Right lung (tissue), 5 donors: Measurements from ENCODE around the gene CHRND. TPM values are rescaled to one million over a fixed set of nuclear protein-coding genes. Genes with fewer than 3 reads are reported as not detected.

Experiments
- DNase-seq, 2 donors: peaks; one replicate each; pipeline ENCODE4 v3.0.0-alpha.2; 2013
- polyA plus RNA-seq, 5 donors: library from polyadenylated mRNA; unstranded; fragments of 120-200 nt; gene quantifications; one replicate each; pipeline versions ENCODE4 v1.2.1 to v1.2.3, GENCODE V29; 2013; ENCODE audit warnings: inconsistent platforms in 1 of 5, low replicate concordance in 1 of 5; ENCODE audit not compliant: insufficient read length in 5 of 5, insufficient read depth in 1 of 5

Gene CHRND
- polyA plus RNA-seq, 5 donors = 0.12 to 5.9 (median 0.15) TPM; not detected in 2

GRCh38 chr2:232573042-232573441, 47.1 kb downstream of the CHRND start:
- no peak for DNase-seq

DNA sequence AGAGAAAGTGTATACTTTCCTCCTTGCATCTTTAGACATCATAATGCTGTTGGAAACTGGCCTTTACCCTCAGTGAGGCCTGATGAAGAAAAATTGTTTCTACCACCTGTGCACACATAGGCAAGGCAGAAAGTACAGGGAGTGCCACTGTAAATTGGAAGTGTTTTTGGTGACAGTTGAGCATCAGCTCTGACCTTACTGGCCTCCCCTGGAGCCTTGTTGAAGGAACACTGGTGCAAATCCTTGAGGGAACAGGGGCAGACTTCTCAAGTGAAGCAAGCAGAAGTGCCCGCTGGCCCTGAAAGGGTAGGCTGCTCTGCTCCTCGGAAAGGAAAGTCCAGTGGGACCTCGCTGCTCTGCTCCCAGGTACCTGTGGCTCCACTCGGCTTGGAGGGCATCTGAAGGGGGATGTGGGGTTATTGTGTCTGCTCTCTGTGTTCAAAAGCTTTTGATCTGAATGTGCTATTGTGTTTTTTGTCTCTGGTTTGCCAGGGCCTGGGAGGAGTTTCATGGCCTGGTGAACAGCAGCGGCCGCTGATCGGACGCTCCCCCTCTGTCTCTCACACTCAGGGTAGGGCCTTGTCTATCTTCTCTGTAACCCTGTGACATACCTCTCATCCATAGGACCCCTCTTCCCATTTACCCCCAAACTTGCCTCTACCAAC, 47.9 kb downstream of the CHRND start:
- DNase-seq = no peak

- DNase-seq = no peak
These were observed 48.9 kb downstream of the CHRND start for GRCh38 chr2:232574674-232575403.

DNA sequence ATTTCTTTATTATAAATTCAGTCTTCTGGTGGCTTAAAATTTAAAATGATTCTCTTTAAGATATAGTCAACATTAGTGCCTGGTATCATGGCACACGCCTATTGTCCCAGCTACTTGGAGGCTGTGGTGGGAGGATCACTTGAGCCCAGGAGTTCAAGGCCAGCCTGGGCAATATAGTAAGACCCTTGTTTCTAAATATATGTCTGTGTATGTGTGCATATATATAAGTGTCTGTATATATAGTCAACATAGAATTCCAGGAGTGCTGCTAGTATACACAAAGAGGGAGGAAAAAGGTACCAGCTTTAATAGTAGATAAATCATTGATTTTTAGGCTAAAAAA, 49.4 kb downstream of the CHRND start:
- no peak for DNase-seq

GRCh38 chr2:232576995-232577394, 51.0 kb downstream of the CHRND start:
- no peak for DNase-seq

- no peak for DNase-seq
These were observed 51.9 kb downstream of the CHRND start for GRCh38 chr2:232577841-232578240.

DNA sequence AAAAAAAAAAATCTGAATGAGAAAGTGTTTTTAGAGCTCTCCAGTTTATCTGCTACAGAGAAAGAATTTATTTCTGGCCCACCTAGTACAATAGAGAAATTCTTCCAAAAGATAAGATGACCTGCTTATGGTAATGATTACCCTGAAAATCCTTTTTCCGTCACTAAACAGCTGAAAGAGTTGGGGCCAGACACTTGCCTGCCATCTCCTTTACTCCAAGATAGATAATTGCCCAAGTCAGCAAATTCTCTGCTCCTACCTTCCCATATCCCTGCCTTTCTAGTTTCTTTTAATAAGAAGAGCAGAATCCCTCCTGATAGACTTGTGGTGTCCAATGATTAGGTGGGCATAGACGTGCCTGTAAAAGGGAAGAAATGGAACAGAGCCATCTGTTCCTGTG, 52.7 kb downstream of the CHRND start:
- DNase-seq = no peak

DNA sequence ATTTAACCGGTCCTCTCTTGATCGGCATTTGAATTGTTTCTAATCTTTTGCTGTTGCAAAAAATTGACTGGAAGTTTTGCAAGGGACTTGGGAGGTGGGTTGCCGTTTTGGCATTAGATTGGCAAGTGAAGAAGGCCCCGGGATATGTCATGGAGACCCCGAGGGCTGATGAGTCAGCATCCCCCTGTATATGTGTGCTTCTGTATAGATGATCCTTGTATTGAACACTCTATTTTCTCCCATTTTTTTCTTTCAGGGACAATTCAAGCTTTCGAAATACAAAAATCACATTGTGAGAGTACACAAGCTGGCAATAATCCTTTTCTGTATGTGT, 54.7 kb downstream of the CHRND start:
- DNase-seq = no peak

GRCh38 chr2:232581725-232582124, 55.8 kb downstream of the CHRND start:
- DNase-seq = no peak

DNA sequence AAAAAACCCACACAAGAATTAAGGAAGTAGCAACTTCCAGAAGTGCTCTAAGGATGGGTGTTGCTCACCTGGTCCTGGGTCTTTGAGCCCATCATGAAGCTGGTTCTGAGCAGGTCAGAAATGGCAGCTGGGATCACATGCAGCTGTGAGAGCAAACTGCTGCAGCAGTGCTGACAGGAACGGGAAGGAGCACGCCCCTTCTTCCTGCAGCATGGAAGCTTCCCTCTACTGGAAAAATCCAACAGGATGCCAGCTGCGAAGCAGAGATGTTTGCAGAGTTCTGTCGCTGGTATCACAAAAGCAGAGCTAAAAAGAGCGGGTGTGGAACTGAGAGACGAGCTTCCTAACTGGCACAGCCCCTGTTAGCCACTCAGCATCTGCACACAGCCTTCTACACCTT, 58.3 kb downstream of the CHRND start:
- no peak for DNase-seq

Other genes starting within 250 kb of the CHRND start
- under 1 TPM in 2 of 5 donors, not detected in 3; 0.19 to 0.23 TPM for gene ALPP, start 147.4 kb upstream of the CHRND start, polyA plus RNA-seq
- under 1 TPM in 3 of 5 donors, not detected in 2; 0.05 to 0.12 (median 0.05) TPM for gene ALPG, start 119.3 kb upstream of the CHRND start, polyA plus RNA-seq
- not detected for gene ALPI, start 70.0 kb upstream of the CHRND start, polyA plus RNA-seq
- gene ECEL1, start 38.3 kb upstream of the CHRND start, polyA plus RNA-seq = under 1 TPM; 0.25 to 0.50 (median 0.30) TPM
- gene PRSS56, start 5.8 kb upstream of the CHRND start, polyA plus RNA-seq = under 1 TPM in 1 of 5 donors, not detected in 4; 0.13 TPM
- gene CHRNG, start 13.5 kb downstream of the CHRND start, polyA plus RNA-seq = 1 to 10 TPM in 1 of 5 donors, under 1 TPM in 4; 0.07 to 5.1 (median 0.18) TPM
- gene TIGD1, start 24.4 kb downstream of the CHRND start, polyA plus RNA-seq = 10 to 100 TPM in 4 of 5 donors, 1 to 10 TPM in 1; 9.3 to 13.2 (median 12.4) TPM
- 10 to 100 TPM; 91.7 to 99.8 (median 95.9) TPM for gene EIF4E2, start 24.5 kb downstream of the CHRND start, polyA plus RNA-seq
- gene EFHD1, start 107.4 kb downstream of the CHRND start, polyA plus RNA-seq = 10 to 100 TPM in 1 of 5 donors, 1 to 10 TPM in 4; 3.3 to 15.1 (median 4.4) TPM
- 10 to 100 TPM; 42.5 to 65.3 (median 62.1) TPM for gene GIGYF2, start 171.2 kb downstream of the CHRND start, polyA plus RNA-seq